Left lung (tissue), 10 donors: Measurements from ENCODE around the gene GALNT5. TPM values are rescaled to one million over a fixed set of nuclear protein-coding genes. Genes with fewer than 3 reads are reported as not detected.
A peak's percentile ranks its signal among the peaks of the same experiment; 100 is the strongest.

ENCODE experiments used
- ATAC-seq: fragments of 200-7000 bp; cut with Tn5 transposase; one replicate; pipeline ENCODE4 v1.9.1; 2020; ENCODE audit warnings: moderate library complexity
- DNase-seq, 4 donors: peaks; one replicate each; pipeline ENCODE4 v3.0.0-alpha.2; 2013 to 2020
- H3K27ac ChIP-seq, 2 donors: fragments of 200-600 bp; sonication (generic) in 1 of 2; one replicate each; pipeline versions ENCODE4 v1.5.0 to v1.8.0; 2020 to 2021
- H3K27me3 ChIP-seq, 2 donors: fragments of 200-600 bp; sonication (generic) in 1 of 2; one replicate each; pipeline versions ENCODE4 v1.5.0 to v1.8.0; 2020 to 2021
- H3K36me3 ChIP-seq, 2 donors: fragments of 200-600 bp; sonication (generic) in 1 of 2; one replicate each; pipeline versions ENCODE4 v1.5.0 to v1.8.0; 2020 to 2021
- H3K4me1 ChIP-seq, 2 donors: fragments of 200-600 bp; one replicate each; pipeline ENCODE4 v1.8.0; 2021
- H3K4me3 ChIP-seq, 2 donors: fragments of 200-600 bp; sonication (generic) in 1 of 2; one replicate each; pipeline versions ENCODE4 v1.5.0 to v1.8.0; 2020 to 2021; ENCODE audit warnings: mild to moderate bottlenecking in 1 of 2
- H3K9me3 ChIP-seq, 2 donors: fragments of 200-600 bp; sonication (generic) in 1 of 2; one replicate each; pipeline versions ENCODE4 v1.5.0 to v1.8.0; 2020 to 2021
- CTCF ChIP-seq, 2 donors: fragments of 200-600 bp; sonication (generic) in 1 of 2; IDR thresholded peaks; one replicate each; pipeline versions ENCODE4 v1.5.0 to v1.8.0; 2021; ENCODE audit warnings: antibody characterized with exemption in 2 of 2
- intact Hi-C, 2 donors: fragments of 100-400 bp; cut with DNase I; formaldehyde crosslinking; loops; one replicate each; pipeline versions ENCODE4 v1.11.2 to v1.14.2; 2022
- polyA plus RNA-seq, 6 donors: library from polyadenylated mRNA; unstranded; fragments of 120-200 nt; gene quantifications; one replicate each; pipeline ENCODE4 v1.2.1, GENCODE V29; 2013; ENCODE audit not compliant: insufficient read length in 6 of 6
- total RNA-seq, 2 donors: library from RNA; stranded (reverse); fragmentation: NEBNext Ultra II Directional; extraction: Animal tissue kit (Norgen Biotek cat#: 25700); gene quantifications; one replicate each; pipeline ENCODE4 v1.2.1, GENCODE V29; 2021
- donor health status: DM: no; HTN: yes; CAD: no.
- donor health status: DM: no; HTN: no; CAD: no.

Gene GALNT5
- total and polyA plus RNA-seq, 8 donors = 6.1 to 59.4 (median 7.1) TPM

GRCh38 chr2:157315901-157316300 is 58.4 kb downstream of the GALNT5 start:
- Histone ChIP-seq H3K9me3 (no peaks in the 10 kb centered on the region), H3K27me3 (no peaks in the 10 kb centered on the region), H3K4me1 (no peaks in the 10 kb centered on the region), H3K27ac (no peak overlapping the region), H3K36me3 (no peaks in the 10 kb centered on the region), H3K4me3 (no peak overlapping the region)
- intact Hi-C loops = no loop called here
- ATAC-seq (no peak), DNase-seq (no peak)
- TF ChIP-seq CTCF (IDR thresholded peaks at IDR 0.05) = no peak

- no peaks in the 10 kb centered on the region for H3K9me3 ChIP-seq
- intact Hi-C loops = no loop called here
- H3K27ac ChIP-seq = no peak overlapping the region
- H3K27me3 ChIP-seq = no peaks in the 10 kb centered on the region
- H3K36me3 ChIP-seq = no peaks in the 10 kb centered on the region
- peaks cover 0 to 3% of the 10 kb centered on the region in 2 donors for H3K4me1 ChIP-seq
- no peak for ATAC-seq
- DNase-seq = no peak
- no peak overlapping the region for H3K4me3 ChIP-seq
- no peak for TF ChIP-seq CTCF (IDR thresholded peaks at IDR 0.05)
Observed at GRCh38 chr2:157318884-157319283, 61.4 kb downstream of the GALNT5 start.

- intact Hi-C loops = no loop called here
- no peaks in the 10 kb centered on the region for H3K9me3 ChIP-seq
- DNase-seq (no peak), ATAC-seq (no peak)
- H3K4me3 ChIP-seq = no peak overlapping the region
- no peak overlapping the region for H3K27ac ChIP-seq
- no peaks in the 10 kb centered on the region for H3K36me3 ChIP-seq
- H3K4me1 ChIP-seq = peaks cover 0 to 3% of the 10 kb centered on the region in 2 donors
- H3K27me3 ChIP-seq = no peaks in the 10 kb centered on the region
- no peak for TF ChIP-seq CTCF (IDR thresholded peaks at IDR 0.05)
Observed at GRCh38 chr2:157319795-157320194, 62.3 kb downstream of the GALNT5 start.

GRCh38 chr2:157320409-157320808 is 62.9 kb downstream of the GALNT5 start:
- no peak overlapping the region for H3K27ac ChIP-seq
- H3K4me1 ChIP-seq = peaks cover 0 to 3% of the 10 kb centered on the region in 2 donors
- intact Hi-C loops = no loop called here
- H3K36me3 ChIP-seq = no peaks in the 10 kb centered on the region
- ATAC-seq (no peak), DNase-seq (no peak)
- H3K27me3 ChIP-seq = no peaks in the 10 kb centered on the region
- H3K9me3 ChIP-seq = no peaks in the 10 kb centered on the region
- H3K4me3 ChIP-seq = no peak overlapping the region
- TF ChIP-seq CTCF (IDR thresholded peaks at IDR 0.05) = no peak

GRCh38 chr2:157321466-157321865 is 64.0 kb downstream of the GALNT5 start:
- Histone ChIP-seq H3K27ac (no peak overlapping the region), H3K4me3 (no peak overlapping the region), H3K4me1 (peaks cover 0 to 3% of the 10 kb centered on the region in 2 donors), H3K27me3 (no peaks in the 10 kb centered on the region), H3K36me3 (no peaks in the 10 kb centered on the region), H3K9me3 (no peaks in the 10 kb centered on the region)
- TF ChIP-seq CTCF (IDR thresholded peaks at IDR 0.05) = no peak
- DNase-seq = no peak
- intact Hi-C loops = no loop called here
- ATAC-seq = peak; percentile 30
